Stimulated activated CD8-positive, alpha-beta memory T cell treated with anti-CD3 and anti-CD28 coated beads, Interleukin-7, amount 100 ng/mL, for 48 hours (primary cell): Measurements from ENCODE around the gene SLC9A2.

Experiments used
- DNase-seq, 2 donors: peaks; one replicate each; pipeline ENCODE4 v3.0.0-alpha.2; 2020; ENCODE audit warnings: low read depth in 1 of 2; ENCODE audit errors: extremely low read depth in 1 of 2

Gene SLC9A2

GRCh38 chr2:102619414-102620319 lies at the start of gene SLC9A2:
TSS of gene SLC9A2 (plus strand) at chr2:102619553. CDS start at chr2:102619849, 296 bp downstream.
- DNase-seq, result no peak

GRCh38 chr2:102575888-102576287 lies 43.5 kb upstream of the SLC9A2 start:
- DNase-seq, result no peak

- DNase-seq, result no peak
These were observed 41.0 kb upstream of the SLC9A2 start for GRCh38 chr2:102578376-102578775.

GRCh38 chr2:102581911-102582310 lies 37.4 kb upstream of the SLC9A2 start:
- no peak for DNase-seq

GRCh38 chr2:102582845-102583244 lies 36.5 kb upstream of the SLC9A2 start:
- DNase-seq, result no peak

- DNase-seq, result no peak
These were observed 33.4 kb upstream of the SLC9A2 start for GRCh38 chr2:102585847-102586404.

GRCh38 chr2:102588213-102588939 lies 31.0 kb upstream of the SLC9A2 start:
- no peak for DNase-seq

- no peak for DNase-seq
These were observed 29.9 kb upstream of the SLC9A2 start for GRCh38 chr2:102589444-102589843.

- no peak for DNase-seq
These were observed 27.8 kb upstream of the SLC9A2 start for GRCh38 chr2:102591491-102592045.

- no peak for DNase-seq
These were observed 26.8 kb upstream of the SLC9A2 start for GRCh38 chr2:102592601-102593000.

GRCh38 chr2:102593516-102593915 lies 25.8 kb upstream of the SLC9A2 start:
- DNase-seq, result no peak

GRCh38 chr2:102594445-102595016 lies 24.8 kb upstream of the SLC9A2 start:
- DNase-seq, result no peak

- no peak for DNase-seq
These were observed 21.6 kb upstream of the SLC9A2 start for GRCh38 chr2:102597788-102598187.

- DNase-seq, result no peak
These were observed 19.9 kb upstream of the SLC9A2 start for GRCh38 chr2:102599486-102599885.

- no peak for DNase-seq
These were observed 17.6 kb upstream of the SLC9A2 start for GRCh38 chr2:102601730-102602129.

GRCh38 chr2:102603904-102604303 lies 15.4 kb upstream of the SLC9A2 start:
- DNase-seq, result no peak

GRCh38 chr2:102604769-102605168 lies 14.6 kb upstream of the SLC9A2 start:
- DNase-seq, result no peak

GRCh38 chr2:102606353-102606752 lies 13.0 kb upstream of the SLC9A2 start:
- DNase-seq, result no peak

GRCh38 chr2:102615620-102616436 lies 3.5 kb upstream of the SLC9A2 start:
- DNase-seq, result peak; percentile 9 to 21
